Ascending aorta (tissue), 2 donors: Measurements from ENCODE around the gene GAREM2. TPM values are rescaled to one million over a fixed set of nuclear protein-coding genes. Genes with fewer than 3 reads are reported as not detected.

Experiments used
- DNase-seq, 2 donors: peaks; one replicate each; pipeline ENCODE4 v3.0.0-alpha.2; 2019; ENCODE audit warnings: low spot score in 2 of 2
- H3K27ac ChIP-seq, 2 donors: fragments of 200-600 bp; sonication (generic); one replicate each; pipeline ENCODE4 v1.5.1; 2016 to 2017; ENCODE audit warnings: mild to moderate bottlenecking in 1 of 2
- H3K27me3 ChIP-seq: fragments of 200-600 bp; sonication (generic); one replicate; pipeline ENCODE4 v1.5.1; 2017
- H3K36me3 ChIP-seq, 2 donors: fragments of 200-600 bp; sonication (generic); one replicate each; pipeline ENCODE4 v1.5.1; 2016
- H3K4me1 ChIP-seq, 2 donors: fragments of 200-600 bp; sonication (generic); one replicate each; pipeline ENCODE4 v1.5.1; 2016 to 2017; ENCODE audit warnings: mild to moderate bottlenecking in 1 of 2
- H3K4me3 ChIP-seq, 2 donors: fragments of 200-600 bp; sonication (generic); one replicate each; pipeline ENCODE4 v1.5.1; 2016 to 2017; ENCODE audit warnings: mild to moderate bottlenecking in 1 of 2
- H3K9me3 ChIP-seq, 2 donors: fragments of 200-600 bp; sonication (generic); one replicate each; pipeline ENCODE4 v1.5.1; 2016
- CTCF ChIP-seq, 3 experiments: fragments of 200-600 bp in 2 of 3; fragments of 450-650 bp in 1 of 3; sonication (generic) in 2 of 3; IDR thresholded peaks; one replicate each; pipeline ENCODE4 v1.5.1; 2016 to 2019; ENCODE audit warnings: antibody characterized with exemption in 3 of 3, mild to moderate bottlenecking in 1 of 3, moderate library complexity in 1 of 3
- intact Hi-C: fragments of 100-400 bp; cut with DNase I; formaldehyde crosslinking; loops from one replicate; pipeline ENCODE4 v1.15.1; 2023
- total RNA-seq: library from RNA; depleted of rRNA; stranded (reverse); fragments of >200 nt; gene quantifications from one replicate; pipeline ENCODE4 v1.1.0, GENCODE V29; 2016

The GAREM2 gene
- total RNA-seq, 1 donor from 2014 or later, result 2.1 TPM

GRCh38 chr2:26235089-26235488, 62.2 kb downstream of the GAREM2 start:
- intact Hi-C loops, result no loop called here
- no peaks in the 10 kb centered on the region for H3K27me3 ChIP-seq

GRCh38 chr2:26237868-26238267, 65.0 kb downstream of the GAREM2 start:
- Histone ChIP-seq H3K27me3 (no peaks in the 10 kb centered on the region), H3K36me3 (peaks cover 46 to 57% of the 10 kb centered on the region in 2 donors), H3K9me3 (no peaks in the 10 kb centered on the region), H3K27ac (no peak overlapping the region), H3K4me3 (no peak overlapping the region), H3K4me1 (peaks cover 0 to 6% of the 10 kb centered on the region in 2 donors)
- DNase-seq, result no peak
- no peak for TF ChIP-seq CTCF (IDR thresholded peaks at IDR 0.05)
- intact Hi-C loops, result no loop called here

More at GRCh38 chr2:26235089-26235488, 62.2 kb downstream of the GAREM2 start:
- Histone ChIP-seq H3K27ac (no peak overlapping the region), H3K36me3 (peaks cover 70 to 83% of the 10 kb centered on the region in 2 donors), H3K4me1 (no peaks in the 10 kb centered on the region), H3K9me3 (no peaks in the 10 kb centered on the region), H3K4me3 (no peak overlapping the region)
- peak in 2 of 3 experiments; percentile 8 to 25 for TF ChIP-seq CTCF (IDR thresholded peaks at IDR 0.05)
- DNase-seq, result no peak

- no peaks in the 10 kb centered on the region for H3K27me3 ChIP-seq
- peaks cover 2 to 9% of the 10 kb centered on the region in 2 donors for H3K4me1 ChIP-seq
- H3K4me3 ChIP-seq, result no peak overlapping the region
- H3K36me3 ChIP-seq, result peaks cover 40 to 52% of the 10 kb centered on the region in 2 donors
- no peaks in the 10 kb centered on the region for H3K9me3 ChIP-seq
- DNase-seq, result no peak
- H3K27ac ChIP-seq, result no peak overlapping the region
- no peak for TF ChIP-seq CTCF (IDR thresholded peaks at IDR 0.05)
- intact Hi-C loops, result no loop called here
Measured at GRCh38 chr2:26238311-26238958, 65.5 kb downstream of the GAREM2 start.

Other genes with a start within 250 kb of the GAREM2 start
- gene KIF3C, start 190.6 kb upstream of the GAREM2 start, total RNA-seq, result 11.9 TPM
- gene RAB10, start 139.0 kb upstream of the GAREM2 start, total RNA-seq, result 181 TPM
- gene HADHA, start 71.5 kb downstream of the GAREM2 start, total RNA-seq, result 49.5 TPM
- gene HADHB, start 71.9 kb downstream of the GAREM2 start, total RNA-seq, result 93.4 TPM
- gene SELENOI, start 173.1 kb downstream of the GAREM2 start, total RNA-seq, result 2.2 TPM
- not detected for gene ADGRF3, start 173.7 kb downstream of the GAREM2 start, total RNA-seq
- gene DRC1, start 228.8 kb downstream of the GAREM2 start, total RNA-seq, result not detected